Activated naive CD4-positive, alpha-beta T cell treated with anti-CD3 and anti-CD28 coated beads, Interleukin-2, amount 50 U/mL, for 16 hours (primary cell): ENCODE results near the gene TMPRSS9.
"Not testable (repeated sequence)": the region's sequence is repeated elsewhere in the genome, so short reads cannot be mapped to it uniquely, and the experiment has no call there.

ENCODE experiments used
- DNase-seq: peaks from one replicate; pipeline ENCODE4 v3.0.0-alpha.2; 2020

TMPRSS9 gene

GRCh38 chr19:2362970-2363300, 2.9 kb downstream of the TMPRSS9 start:
- no peak for DNase-seq

GRCh38 chr19:2363419-2363818, 3.4 kb downstream of the TMPRSS9 start:
- DNase-seq, result no peak

DNA sequence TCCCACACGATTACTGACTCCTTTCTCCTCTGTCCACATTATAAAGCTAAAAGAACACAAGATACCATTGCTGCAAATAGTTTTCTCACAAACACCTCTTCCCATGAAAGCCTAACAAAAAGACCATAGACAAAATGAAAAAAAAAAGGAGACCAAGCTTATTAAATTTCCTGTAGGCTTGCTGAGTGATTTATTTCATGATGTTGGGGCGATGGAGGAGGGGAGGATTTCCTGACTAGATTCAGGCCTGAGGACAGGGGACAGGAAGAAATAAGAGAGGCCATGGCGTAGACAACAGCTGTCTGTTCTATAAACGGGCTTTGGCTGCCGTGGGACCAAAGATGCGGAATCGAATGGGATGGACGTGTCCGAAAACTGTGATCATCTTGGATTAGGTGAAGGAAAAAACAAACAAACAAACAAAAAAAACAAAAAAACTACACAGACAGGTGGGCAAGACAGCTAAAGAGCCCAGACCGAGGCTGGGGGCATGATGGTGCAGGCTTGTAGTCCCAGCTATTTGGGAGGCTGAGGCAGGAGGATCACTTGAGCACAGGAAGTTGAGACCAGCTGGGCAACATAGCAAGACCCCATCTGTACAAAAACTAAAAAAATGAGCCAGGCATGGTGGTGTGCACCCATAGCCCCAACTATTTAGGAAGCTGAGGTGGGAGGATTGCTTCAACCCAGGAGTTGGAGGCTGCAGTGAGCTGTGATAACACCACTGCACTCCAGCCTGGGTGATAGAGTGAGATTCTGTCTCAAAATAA, 5.3 kb downstream of the TMPRSS9 start:
- DNase-seq, result no peak

GRCh38 chr19:2371656-2372055, 11.6 kb downstream of the TMPRSS9 start:
- no peak for DNase-seq

- DNase-seq, result no peak
Measured at GRCh38 chr19:2372076-2372612, 12.1 kb downstream of the TMPRSS9 start.

DNA sequence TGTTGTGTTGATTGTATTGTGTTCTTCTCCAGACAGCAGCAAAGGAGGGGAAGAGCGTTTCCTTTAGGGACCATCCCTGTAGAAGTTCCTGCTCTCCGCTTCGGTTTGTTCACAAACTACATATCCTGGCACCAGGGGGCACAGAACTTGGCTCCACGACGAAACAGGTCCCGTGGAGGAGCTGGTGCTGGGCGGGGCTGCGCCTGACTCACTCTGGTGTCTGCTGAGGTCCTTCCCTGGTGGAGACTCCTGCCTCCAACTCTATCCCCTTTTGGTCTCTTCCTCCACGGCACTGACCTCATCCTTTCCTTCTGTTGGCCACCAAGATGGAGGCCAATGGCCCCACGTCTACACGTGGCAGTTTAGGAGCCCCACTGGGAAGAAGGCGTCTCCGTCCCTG, 14.7 kb downstream of the TMPRSS9 start:
- DNase-seq, result no peak

DNA sequence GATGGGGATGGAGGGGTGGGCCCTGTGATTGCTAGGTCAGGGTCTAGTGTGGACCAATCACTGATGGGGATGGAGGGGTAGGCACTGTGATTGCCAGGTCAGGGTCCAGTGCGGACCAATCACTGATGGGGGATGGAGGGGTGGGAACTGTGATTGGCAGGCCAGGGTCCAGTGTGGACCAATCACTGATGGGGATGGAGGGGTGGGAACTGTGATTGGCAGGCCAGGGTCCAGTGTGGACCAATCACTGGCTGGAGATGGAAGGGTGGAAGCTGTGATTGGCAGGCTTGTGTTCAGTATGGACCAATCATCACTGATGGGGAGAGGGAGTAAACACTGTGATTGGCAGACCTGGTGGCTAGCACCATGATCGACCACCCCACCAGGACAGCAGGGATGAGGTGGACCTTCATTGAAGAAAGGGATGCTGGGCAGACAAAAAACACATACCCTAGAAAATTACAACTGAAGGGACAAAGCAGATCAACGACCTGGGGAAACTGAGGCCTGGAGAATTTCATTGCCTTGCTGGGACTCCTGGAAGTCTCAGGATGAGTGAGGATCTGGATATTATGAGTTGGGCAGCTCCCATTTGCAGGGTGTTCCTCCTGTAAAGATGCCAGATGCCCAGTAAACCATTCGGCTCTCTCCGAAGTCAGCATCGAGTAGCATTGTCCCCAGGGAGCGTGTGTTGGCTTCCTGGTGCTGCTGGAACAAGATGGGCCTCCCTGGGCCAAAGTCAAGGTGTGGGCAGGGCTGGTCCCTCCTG, 15.5 kb downstream of the TMPRSS9 start:
- DNase-seq, result no peak

- DNase-seq, result no peak
Measured at GRCh38 chr19:2376784-2377519, 16.9 kb downstream of the TMPRSS9 start.

GRCh38 chr19:2380567-2380966, 20.5 kb downstream of the TMPRSS9 start:
- DNase-seq, result no peak

- no peak for DNase-seq
Measured at GRCh38 chr19:2381148-2381820, 21.2 kb downstream of the TMPRSS9 start.

DNA sequence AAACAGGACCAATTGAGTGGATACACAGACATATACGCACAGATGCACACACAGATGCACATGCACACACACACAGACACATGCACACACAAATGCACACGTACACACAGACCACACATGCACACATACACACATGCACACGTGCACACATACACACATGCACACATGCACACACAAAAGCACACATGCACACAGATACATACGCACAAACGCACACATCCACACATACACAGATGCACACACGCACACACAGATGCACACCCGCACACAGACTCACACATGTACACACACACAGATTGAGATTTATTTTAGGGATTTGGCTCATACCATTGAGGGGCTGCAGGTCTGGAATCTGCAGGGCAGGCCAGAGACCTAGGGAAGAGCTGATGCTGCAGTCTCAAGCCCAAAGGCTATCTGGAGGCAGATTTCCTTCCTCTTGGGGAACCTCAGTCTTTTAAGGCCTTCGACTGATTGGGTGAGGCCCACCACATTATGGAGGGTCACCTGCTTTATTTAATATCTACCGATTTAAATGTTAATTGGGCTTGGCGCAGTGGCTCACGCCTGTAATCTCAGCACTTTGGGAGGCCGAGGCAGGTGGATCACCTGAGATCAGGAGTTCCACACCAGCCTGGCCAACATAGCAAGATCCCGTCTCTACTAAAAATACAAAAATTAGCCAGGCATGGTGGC, 22.6 kb downstream of the TMPRSS9 start:
- DNase-seq, result no peak

- DNase-seq, result no peak
Measured at GRCh38 chr19:2385053-2385721, 25.1 kb downstream of the TMPRSS9 start.

DNA sequence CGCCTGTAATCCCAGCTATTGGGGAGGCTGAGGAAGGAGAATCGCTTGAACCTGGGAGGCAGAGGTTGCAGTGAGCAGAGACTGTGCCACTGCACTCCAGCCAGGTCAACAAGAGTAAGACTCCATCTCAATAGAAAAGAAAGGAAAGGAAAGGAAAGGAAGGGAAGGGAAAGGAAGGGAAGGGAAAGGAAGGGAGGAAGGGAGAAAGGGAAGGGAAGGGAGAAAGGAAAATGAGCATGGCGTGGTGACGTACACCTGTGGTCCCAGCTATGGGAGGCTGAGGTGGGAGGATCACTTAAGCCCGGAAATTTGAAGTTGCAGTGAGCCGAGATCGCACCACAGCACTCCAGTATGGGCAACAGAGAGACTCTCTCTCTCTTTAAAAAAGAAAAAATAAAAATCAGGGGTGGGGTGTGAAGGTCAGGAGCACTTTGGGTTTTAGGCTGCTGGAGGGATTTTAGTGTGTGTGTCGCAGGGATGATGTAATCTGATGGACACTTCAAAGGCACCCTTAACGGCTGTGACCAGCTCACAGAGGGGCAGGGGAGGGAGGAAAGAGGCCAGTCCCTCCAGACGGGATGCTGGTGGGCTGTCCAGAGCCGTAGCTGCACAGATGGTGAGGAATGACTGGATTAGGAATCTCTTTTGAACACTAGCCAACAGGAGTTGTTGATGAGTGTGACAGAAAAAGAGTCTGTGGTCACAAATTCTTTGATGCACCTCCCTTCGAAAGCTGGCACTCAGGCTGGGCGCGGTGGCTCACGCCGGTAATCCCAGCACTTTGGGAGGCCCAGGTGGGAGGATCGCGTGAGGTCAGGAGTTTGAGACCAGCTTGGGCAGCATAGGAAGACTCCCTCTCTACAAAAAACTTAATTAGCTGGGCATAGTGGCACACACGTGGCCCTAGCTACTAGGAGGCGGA, 27.6 kb downstream of the TMPRSS9 start:
- DNase-seq, result no peak

GRCh38 chr19:2389594-2389993, 29.5 kb downstream of the TMPRSS9 start:
- DNase-seq, result no peak

- DNase-seq, result peak; percentile 33
Measured at GRCh38 chr19:2391118-2391725, 31.2 kb downstream of the TMPRSS9 start.

- no peak for DNase-seq
Measured at GRCh38 chr19:2392366-2392765, 32.3 kb downstream of the TMPRSS9 start.

DNA sequence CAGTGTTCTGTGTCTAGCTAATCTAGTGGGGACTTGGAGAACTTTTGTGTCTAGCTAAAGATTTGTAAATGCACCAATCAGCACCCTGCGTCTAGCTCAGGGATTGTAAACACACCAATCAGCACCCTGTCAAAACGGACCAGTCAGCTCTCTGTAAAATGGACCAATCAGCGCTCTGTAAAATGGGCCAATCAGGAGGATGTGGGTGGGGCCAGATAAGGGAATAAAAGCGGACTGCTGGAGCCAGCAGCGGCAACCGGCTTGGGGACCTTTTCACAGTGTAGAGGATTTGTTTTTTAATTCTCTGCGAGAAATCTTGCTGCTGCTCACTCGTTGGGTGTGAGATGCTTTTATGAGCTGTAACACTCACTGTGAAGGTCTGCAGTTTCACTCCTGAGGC, 32.8 kb downstream of the TMPRSS9 start:
- DNase-seq, result not testable (repeated sequence)

DNA sequence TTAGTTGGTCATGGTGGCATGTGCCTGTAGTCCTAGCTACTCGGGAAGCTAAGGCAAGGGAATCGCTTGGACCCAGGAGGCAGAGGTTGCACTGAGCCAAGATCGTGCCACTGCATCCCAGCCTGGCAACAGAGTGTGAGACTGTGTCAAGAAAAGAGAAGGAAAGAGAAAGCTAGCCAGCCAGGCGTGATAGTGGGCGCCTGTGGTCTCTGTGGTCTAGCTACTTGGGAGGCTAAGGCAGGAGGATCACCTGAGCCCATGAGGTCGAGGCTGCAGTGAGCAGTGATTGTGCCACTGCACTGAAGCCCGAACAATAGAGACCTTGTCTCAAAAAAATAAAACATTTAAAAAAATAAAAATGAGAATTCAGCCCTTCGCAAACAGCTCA, 34.0 kb downstream of the TMPRSS9 start:
- no peak for DNase-seq

DNA sequence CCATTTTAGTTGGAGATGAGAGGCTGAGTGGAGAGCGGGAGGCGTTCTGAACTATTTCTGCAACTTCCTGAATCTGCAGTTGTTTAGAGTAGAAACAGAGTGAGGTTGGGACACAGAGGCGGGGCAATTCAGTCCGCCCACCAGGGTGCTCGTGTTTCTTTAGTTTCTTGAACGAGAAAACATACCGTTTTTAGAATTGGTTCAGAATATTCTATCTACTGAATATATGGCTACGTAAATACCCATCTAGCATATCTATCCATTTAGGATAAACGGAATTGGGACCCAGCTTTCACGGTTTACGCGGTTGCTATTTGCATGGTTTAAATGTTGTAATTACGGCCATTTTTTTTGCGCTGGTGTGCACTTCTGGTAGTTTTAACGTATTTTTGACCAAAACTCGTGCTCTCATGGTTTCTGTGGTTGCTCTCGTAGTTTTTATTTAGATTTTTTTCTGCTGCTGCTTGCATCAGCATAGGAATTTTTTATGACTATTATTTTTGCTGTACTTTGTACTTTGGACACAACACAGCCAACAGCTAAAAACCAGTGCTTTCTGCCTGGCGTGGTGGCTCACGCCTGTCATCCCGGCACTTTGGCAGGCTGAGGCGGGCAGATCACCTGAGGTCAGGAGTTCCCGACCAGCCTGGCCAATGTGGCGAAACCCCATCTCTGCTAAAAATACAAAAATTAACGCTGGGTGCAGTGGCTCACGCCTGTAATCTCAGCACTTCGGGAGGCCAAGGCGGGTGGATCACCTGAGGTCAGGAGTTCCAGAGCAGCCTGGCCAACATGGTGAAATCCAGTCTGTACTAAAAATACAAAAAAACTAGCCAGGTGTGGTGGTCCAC, 34.6 kb downstream of the TMPRSS9 start:
- no peak for DNase-seq
